ENCODE results near the gene CNN3. TPM values are rescaled to one million over a fixed set of nuclear protein-coding genes. Genes with fewer than 3 reads are reported as not detected.
A peak's percentile ranks its signal among the peaks of the same experiment; 100 is the strongest.
"Not testable (repeated sequence)": the region's sequence is repeated elsewhere in the genome, so short reads cannot be mapped to it uniquely, and the experiment has no call there.

The CNN3 gene
- total RNA-seq, 1 donor from 2014 or later, result 419 TPM

GRCh38 chr1:94951509-94952208 is 24.7 kb upstream of the CNN3 start:
- DNase-seq (ENCODE audit: low spot score) (no peak), ATAC-seq (peak; percentile 23)
- intact Hi-C loops (cut with DNase I), result no loop called here

DNA sequence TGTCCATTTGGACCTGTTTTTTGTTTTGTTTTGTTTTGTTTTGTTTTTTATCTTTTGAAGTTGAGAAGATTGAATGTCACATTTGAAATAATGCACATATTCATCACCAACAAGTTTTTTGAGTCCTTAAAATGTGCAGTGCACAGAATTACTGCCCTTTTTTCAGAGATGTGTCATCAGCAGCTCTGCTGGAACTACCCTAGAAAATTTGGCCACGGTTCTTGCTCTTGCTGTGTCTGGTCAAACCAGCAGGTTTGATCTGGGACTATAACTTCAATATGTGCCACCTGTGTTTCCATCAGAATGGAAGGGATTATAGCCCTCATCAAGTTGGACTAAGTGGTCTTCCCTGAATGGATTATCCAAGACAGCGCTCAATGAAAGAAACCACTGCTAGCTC is 24.1 kb upstream of the CNN3 start:
- DNase-seq (ENCODE audit: low spot score), result no peak
- intact Hi-C loops (cut with DNase I), result no loop called here
- no peak for ATAC-seq

DNA sequence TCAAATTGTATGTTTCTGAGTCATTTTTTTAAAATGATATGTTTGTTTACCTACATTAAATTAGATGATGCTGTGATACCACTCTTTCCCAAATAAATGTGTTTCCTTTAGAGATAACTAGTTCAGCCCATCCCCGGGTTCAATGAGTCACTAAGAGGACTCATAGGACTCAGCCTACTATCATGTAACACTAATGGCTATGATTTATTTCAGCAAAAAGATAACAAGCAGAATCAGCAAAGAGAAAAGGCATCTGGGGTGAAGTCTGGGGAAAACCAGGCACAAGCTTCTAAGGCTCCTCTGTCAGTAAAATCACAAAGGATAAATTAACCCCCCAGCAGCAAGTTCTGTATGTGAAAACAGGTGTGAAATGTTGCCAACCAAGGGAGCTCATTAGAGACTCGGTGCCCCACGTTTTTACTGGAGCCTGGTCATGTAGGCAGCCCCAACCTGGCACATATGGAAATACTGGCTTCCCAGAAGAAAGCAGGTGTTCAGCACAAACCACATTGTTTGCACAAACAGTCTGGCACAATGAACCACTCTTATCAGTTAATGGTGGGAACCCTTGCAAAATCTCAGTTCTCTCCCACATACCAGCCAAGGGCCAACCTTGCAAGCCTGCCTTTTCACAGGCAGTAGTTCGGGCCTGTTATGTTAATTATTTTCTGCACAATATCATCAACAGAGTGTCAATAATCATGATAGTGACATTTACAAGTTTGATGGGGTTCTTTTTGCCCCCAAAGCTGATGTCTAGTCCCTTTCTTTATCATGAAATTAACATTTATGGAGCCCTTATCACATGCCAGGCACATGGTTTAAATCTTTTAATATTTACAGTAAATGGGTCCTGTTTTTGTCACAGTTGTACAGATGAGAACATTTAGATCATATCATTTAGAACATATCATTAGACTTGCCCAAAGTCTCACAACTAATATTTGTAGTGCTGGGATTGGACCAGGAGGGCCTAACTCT is 23.1 kb upstream of the CNN3 start:
- DNase-seq (ENCODE audit: low spot score) (no peak), ATAC-seq (no peak)
- intact Hi-C loops (cut with DNase I), result no loop called here

- intact Hi-C loops (cut with DNase I), result no loop called here
- peak; percentile 80 for ATAC-seq
- DNase-seq (ENCODE audit: low spot score), result no peak
Measured at GRCh38 chr1:94947437-94947836, 20.5 kb upstream of the CNN3 start.

GRCh38 chr1:94946886-94947285 is 20.0 kb upstream of the CNN3 start:
- no peak for DNase-seq (ENCODE audit: low spot score)
- intact Hi-C loops (cut with DNase I), result no loop called here
- peak; percentile 62 for ATAC-seq

GRCh38 chr1:94942171-94943128 is 15.5 kb upstream of the CNN3 start:
- intact Hi-C loops (cut with DNase I), result no loop called here
- no peak for DNase-seq (ENCODE audit: low spot score)
- ATAC-seq, result no peak

- DNase-seq (ENCODE audit: low spot score); intact Hi-C loops (cut with DNase I); ATAC-seq: not testable (repeated sequence)
Measured at GRCh38 chr1:94941480-94941879, 14.6 kb upstream of the CNN3 start.

DNA sequence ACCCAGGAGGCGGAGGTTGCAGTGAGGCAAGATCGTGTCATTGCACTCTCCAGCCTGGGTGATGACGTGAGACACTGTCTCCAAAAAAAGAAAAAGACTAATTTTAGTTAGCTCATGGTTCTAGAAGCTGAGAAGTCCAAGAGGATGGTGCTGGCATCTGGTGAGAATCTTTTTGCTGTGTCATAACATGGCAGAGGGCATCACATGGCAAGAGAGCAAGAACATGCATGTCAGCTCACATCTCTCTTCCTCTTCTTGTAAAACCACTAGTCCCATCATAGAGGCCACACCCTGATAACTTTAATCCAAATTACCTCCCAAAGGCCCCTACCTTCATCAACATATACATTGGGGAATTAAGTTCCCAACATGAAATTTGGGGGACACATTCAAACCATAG is 13.8 kb upstream of the CNN3 start:
- DNase-seq (ENCODE audit: low spot score) (no peak), ATAC-seq (no peak)
- intact Hi-C loops (cut with DNase I), result no loop called here

- no peak for DNase-seq (ENCODE audit: low spot score)
- intact Hi-C loops (cut with DNase I), result no loop called here
- no peak for ATAC-seq
Measured at GRCh38 chr1:94937820-94938219, 10.9 kb upstream of the CNN3 start.

DNA sequence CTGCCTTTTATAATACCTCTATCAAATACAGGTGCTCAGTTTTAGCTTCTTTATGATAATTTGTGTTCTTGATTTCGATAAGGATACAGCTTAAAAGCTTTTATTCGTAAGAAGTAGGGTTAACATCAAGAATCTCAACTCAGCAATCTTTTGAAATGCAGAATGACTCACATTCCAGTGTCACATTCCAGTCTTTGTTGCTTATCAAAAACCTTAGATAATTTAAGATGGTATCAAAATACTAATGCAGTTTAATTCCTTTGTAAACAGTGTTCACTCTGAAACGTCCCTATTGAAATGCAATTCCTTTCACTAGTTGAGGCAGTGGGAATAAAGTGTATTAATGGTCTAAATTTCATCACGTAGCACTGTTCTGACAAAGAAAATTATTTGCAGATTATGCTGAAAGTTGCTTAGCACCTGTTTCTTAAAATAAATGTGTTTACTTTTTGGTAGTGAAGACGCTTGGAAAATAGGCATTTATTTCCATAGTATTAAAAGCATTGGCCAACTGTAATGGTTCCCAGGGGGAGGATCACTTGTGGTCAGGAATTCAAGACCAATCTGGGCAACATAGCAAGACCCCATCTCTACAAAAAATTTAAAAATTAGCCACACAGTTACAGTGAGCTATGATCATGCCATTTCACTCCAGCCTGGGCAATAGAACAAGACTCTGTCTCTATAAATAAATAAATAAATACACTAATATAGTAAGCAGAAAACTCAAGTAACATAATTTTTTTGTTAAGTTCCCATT is 10.1 kb upstream of the CNN3 start:
- ATAC-seq (no peak), DNase-seq (ENCODE audit: low spot score) (no peak)
- intact Hi-C loops (cut with DNase I), result no loop called here

- DNase-seq (ENCODE audit: low spot score) (no peak), ATAC-seq (no peak)
- intact Hi-C loops (cut with DNase I), result no loop called here
Measured at GRCh38 chr1:94935476-94935875, 8.6 kb upstream of the CNN3 start.

DNA sequence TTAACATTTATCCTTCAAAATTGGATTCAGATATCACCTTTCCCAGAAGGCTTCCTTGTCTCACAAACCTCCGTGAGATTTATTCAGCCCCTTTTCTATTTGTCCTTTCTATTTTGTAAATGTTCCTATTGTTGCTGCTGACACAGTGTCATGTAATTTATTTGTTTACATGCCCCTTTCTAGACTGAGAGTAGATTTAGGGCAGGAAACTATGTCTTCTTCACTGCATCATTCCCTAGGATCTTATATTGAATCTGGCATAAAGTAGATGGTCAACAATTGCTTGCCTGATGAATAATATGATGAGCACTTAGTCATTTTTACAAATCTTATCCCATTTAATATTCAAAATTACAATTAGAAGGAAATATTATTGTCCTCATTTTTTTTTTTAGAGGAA is 8.1 kb upstream of the CNN3 start:
- DNase-seq (ENCODE audit: low spot score), result no peak
- intact Hi-C loops (cut with DNase I), result no loop called here
- ATAC-seq, result no peak

GRCh38 chr1:94934551-94934950 is 7.6 kb upstream of the CNN3 start:
- ATAC-seq (no peak), DNase-seq (ENCODE audit: low spot score) (no peak)
- intact Hi-C loops (cut with DNase I), result no loop called here

GRCh38 chr1:94931254-94931841 is 4.4 kb upstream of the CNN3 start:
- intact Hi-C loops (cut with DNase I), result no loop called here
- DNase-seq (ENCODE audit: low spot score) (no peak), ATAC-seq (no peak)

DNA sequence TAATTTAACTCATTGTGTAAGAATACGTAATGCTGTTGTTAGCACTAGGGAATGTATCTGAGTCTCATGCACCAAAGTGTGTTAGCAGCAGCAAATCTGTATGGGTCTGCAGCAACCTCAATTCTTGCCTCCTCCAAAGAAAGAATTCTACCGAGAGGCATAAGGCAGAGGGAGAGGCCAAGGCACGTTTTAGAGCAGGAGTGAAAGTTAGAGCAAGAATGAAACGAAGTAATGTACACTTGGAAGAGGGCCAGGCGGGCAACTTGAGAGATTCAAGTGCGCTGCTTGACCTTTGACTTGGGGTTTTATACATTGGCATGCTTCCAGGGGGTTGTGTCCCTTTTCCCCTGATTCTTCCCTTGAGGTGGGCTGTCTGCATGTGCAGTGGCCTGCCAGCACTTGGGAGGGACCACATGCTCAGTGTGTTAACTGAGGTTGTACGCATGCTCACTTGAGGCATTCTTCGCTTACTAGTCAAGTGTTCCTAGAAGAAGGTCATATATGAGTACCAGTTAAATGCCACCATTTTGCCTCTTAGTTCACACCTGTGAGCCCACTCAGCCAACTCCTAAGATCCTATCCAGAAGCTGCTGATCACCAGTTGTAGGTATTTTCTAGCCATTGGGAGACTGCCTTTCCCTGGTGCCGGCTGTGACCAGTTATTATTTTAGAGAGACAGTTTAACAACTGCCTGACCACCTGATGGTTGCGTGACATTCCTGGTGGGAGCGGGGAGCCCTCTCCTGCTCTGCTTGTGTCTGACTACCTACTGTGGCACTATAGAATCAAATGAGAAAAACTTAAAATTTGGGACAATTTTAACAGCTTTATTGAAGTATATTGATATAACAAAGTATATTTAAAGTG is 2.7 kb upstream of the CNN3 start:
- DNase-seq (ENCODE audit: low spot score) (peak; percentile 64), ATAC-seq (no peak)
- intact Hi-C loops (cut with DNase I), result loop anchor here (10.0 kb wide), 1 partner anchor 65 kb away; no protein-coding TSS in a partner anchor

- intact Hi-C loops (cut with DNase I), result loop anchor here (10.0 kb wide), 1 partner anchor 64 kb away; no protein-coding TSS in a partner anchor
- DNase-seq (ENCODE audit: low spot score) (no peak), ATAC-seq (no peak)
Measured at GRCh38 chr1:94928293-94928939, 1.5 kb upstream of the CNN3 start.
